ENCODE results near the gene DQX1. TPM values are rescaled to one million over a fixed set of nuclear protein-coding genes. Genes with fewer than 3 reads are reported as not detected.

The DQX1 gene
- total and polyA plus RNA-seq, 2 of the 8 experiments (the other 6 are each of a cell fraction or from before 2014, with no cell fraction given): 0.76 to 1.1 TPM

DNA sequence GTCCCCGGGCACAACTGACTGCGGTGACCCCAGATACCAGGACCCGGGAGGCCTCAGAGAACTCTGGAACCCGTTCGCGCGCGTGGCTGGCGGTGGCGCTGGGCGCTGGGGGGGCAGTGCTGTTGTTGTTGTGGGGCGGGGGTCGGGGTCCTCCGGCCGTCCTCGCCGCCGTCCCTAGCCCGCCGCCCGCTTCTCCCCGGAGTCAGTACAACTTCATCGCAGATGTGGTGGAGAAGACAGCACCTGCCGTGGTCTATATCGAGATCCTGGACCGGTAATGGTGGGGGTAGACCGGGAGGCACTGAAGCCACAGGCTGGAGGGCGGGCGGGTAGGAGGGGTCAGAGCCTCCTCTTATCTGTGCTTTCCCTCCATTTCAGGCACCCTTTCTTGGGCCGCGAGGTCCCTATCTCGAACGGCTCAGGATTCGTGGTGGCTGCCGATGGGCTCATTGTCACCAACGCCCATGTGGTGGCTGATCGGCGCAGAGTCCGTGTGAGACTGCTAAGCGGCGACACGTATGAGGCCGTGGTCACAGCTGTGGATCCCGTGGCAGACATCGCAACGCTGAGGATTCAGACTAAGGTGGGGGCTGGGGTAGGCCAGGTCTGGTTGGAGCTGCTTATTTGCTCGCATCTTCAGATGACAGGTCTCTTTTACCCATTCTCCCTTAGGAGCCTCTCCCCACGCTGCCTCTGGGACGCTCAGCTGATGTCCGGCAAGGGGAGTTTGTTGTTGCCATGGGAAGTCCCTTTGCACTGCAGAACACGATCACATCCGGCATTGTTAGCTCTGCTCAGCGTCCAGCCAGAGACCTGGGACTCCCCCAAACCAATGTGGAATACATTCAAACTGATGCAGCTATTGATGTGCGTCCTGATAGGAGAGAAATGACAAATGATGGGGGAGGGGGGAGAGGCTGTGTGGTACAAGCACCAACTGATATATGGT, 4.5 kb upstream of the DQX1 start (continued):
- TF ChIP-seq TBP (IDR thresholded peaks at IDR 0.05; ENCODE audit: low read depth, low read length): no peak
- TF ChIP-seq YY1 (IDR thresholded peaks at IDR 0.05; ENCODE audit: low read depth, low read length): no peak
- TF ChIP-seq RXRA (IDR thresholded peaks at IDR 0.05; ENCODE audit: insufficient read depth, low read depth, low read length): no peak
- no peak for TF ChIP-seq GTF2F1 (IDR thresholded peaks at IDR 0.05; ENCODE audit: borderline replicate concordance, low read depth, low read length)
- no peak for TF ChIP-seq CHD1 (IDR thresholded peaks at IDR 0.05; ENCODE audit: low read depth, low read length)
- no peak for TF ChIP-seq SIX5 (IDR thresholded peaks at IDR 0.05; ENCODE audit: low read depth, low read length)
- TF ChIP-seq, protein P1, sequence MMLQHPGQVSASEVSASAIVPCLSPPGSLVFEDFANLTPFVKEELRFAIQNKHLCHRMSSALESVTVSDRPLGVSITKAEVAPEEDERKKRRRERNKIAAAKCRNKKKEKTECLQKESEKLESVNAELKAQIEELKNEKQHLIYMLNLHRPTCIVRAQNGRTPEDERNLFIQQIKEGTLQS (IDR thresholded peaks at IDR 0.05; ENCODE audit: insufficient read depth, low read depth, low read length): no peak
- no peak for TF ChIP-seq SP2 (IDR thresholded peaks at IDR 0.05; ENCODE audit: low read length)
- no peak for TF ChIP-seq KDM5A (IDR thresholded peaks at IDR 0.05; ENCODE audit: low read length)
- no peak for TF ChIP-seq CREB1 (IDR thresholded peaks at IDR 0.05)
